Transverse colon (tissue), 4 donors: Measurements from ENCODE around the gene ZNRF3. TPM values are rescaled to one million over a fixed set of nuclear protein-coding genes. Genes with fewer than 3 reads are reported as not detected.
A peak's percentile ranks its signal among the peaks of the same experiment; 100 is the strongest.
"Not testable (repeated sequence)": the region's sequence is repeated elsewhere in the genome, so short reads cannot be mapped to it uniquely, and the experiment has no call there.

Source experiments
- DNase-seq: peaks from one replicate; pipeline ENCODE4 v3.0.0-alpha.2; 2019
- H3K27ac ChIP-seq, 4 donors: fragments of 200-600 bp; sonication (generic); 2 replicates each; pipeline ENCODE4 v1.5.1; 2016 to 2018; ENCODE audit warnings: inconsistent platforms in 4 of 4
- H3K27me3 ChIP-seq: fragments of 200-600 bp; sonication (generic); 2 replicates; pipeline ENCODE4 v1.5.1; 2017; ENCODE audit warnings: inconsistent platforms
- H3K36me3 ChIP-seq, 4 donors: fragments of 200-600 bp; sonication (generic); 2 replicates each; pipeline ENCODE4 v1.5.1; 2017 to 2019; ENCODE audit warnings: inconsistent platforms in 4 of 4
- H3K4me1 ChIP-seq, 4 donors: fragments of 200-600 bp; sonication (generic); 2 replicates each; pipeline ENCODE4 v1.5.1; 2017 to 2020; ENCODE audit warnings: inconsistent platforms in 4 of 4
- H3K4me3 ChIP-seq, 4 donors: fragments of 200-600 bp; sonication (generic); 1 replicate in 1 of 4; 2 replicates in 3 of 4; pipeline versions ENCODE4 v1.5.1 to v1.6.1; 2017 to 2019; ENCODE audit warnings: inconsistent platforms in 4 of 4
- H3K9me3 ChIP-seq, 2 donors: fragments of 200-600 bp; sonication (generic); 2 replicates each; pipeline ENCODE4 v1.5.1; 2017 to 2019; ENCODE audit warnings: inconsistent platforms in 2 of 2
- EP300 ChIP-seq: sonication (generic); formaldehyde crosslinking; IDR thresholded peaks from one replicate; pipeline ENCODE4 v1.6.1; 2017; ENCODE audit warnings: antibody characterized with exemption, low read depth
- POLR2A ChIP-seq: fragments of 450-650 bp; IDR thresholded peaks from one replicate; pipeline ENCODE4 v1.6.1; 2016; ENCODE audit warnings: antibody characterized with exemption, mild to moderate bottlenecking, moderate library complexity
- POLR2AphosphoS5 ChIP-seq, 3 donors: sonication (generic); formaldehyde crosslinking; IDR thresholded peaks; one replicate each; pipeline ENCODE4 v1.6.1; 2016; ENCODE audit warnings: antibody characterized with exemption in 3 of 3
- WGBS, 2 donors: methylation state at CpG; one replicate each; pipeline ENCODE4 v1.1.5; 2018; ENCODE audit warnings: low coverage in 1 of 2; 5-methylcytosine and 5-hydroxymethylcytosine counted together
- in situ Hi-C, 4 donors: fragments of 200-750 bp; cut with MboI; loops; one replicate each; pipeline versions ENCODE4 v1.15.0 to v1.15.1; 2017; ENCODE audit warnings: low sequenced_read_pairs in 3 of 4, low pct_ligation_motif_present in 1 of 4, low pct_unique_long_range_greater_than_20kb in 1 of 4
- intact Hi-C: fragments of 100-400 bp; cut with DNase I; formaldehyde crosslinking; loops from one replicate; pipeline ENCODE4 v1.15.1; 2023; ENCODE audit warnings: low total_unique reads
- total RNA-seq, 4 donors: library from RNA; depleted of rRNA; stranded (reverse); fragments of >200 nt; gene quantifications; one replicate each; pipeline ENCODE4 v1.1.0, GENCODE V29; 2016
- TF ChIP-seq, protein P1 (sequence below), 5 experiments: fragments of 200-600 bp in 3 of 5; fragments of 450-650 bp in 2 of 5; sonication (generic) in 3 of 5; IDR thresholded peaks; 1 replicate in 2 of 5; 2 replicates in 3 of 5; pipeline ENCODE4 v1.5.1; 2016 to 2017; ENCODE audit warnings: antibody characterized with exemption in 5 of 5, inconsistent platforms in 3 of 5, mild to moderate bottlenecking in 2 of 5, moderate library complexity in 1 of 5

ZNRF3 gene
- total RNA-seq, 4 donors from 2014 or later = 4.5 to 10.7 (median 8.3) TPM

DNA sequence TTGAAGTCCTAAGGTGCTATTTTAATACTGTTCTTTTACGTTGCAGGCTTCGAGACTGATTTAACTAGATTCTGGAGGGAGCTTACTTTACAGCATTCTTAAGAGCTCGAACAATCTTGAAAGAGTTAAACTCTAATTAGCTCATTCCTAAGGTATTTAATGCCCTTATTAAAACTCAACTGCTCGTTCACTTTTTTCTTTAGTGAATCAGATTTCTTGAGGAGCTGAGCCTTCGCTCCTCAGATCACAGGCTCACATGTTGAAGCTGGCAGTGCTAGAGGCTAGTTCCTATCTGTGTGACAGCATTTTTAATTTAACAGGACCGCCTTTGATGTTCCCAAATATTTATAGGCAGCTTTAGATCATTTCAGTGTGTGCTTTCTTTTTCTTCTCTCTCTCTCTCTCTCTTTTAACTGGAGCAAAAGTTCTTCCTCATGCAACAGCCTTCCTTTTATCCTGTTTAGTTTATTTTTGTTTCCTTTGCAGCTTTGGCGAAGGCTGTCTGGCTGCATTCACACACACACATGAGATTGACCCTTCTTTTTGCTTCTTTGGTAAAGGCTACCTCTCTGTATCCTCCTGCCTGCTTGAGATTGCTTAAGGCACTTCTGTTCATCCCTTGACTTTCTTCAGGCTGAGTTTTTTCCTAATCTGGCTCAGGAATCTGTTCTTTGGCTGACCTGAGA is 21.0 kb downstream of the ZNRF3 start:
- TF ChIP-seq POLR2A = no peak
- TF ChIP-seq, protein P1, sequence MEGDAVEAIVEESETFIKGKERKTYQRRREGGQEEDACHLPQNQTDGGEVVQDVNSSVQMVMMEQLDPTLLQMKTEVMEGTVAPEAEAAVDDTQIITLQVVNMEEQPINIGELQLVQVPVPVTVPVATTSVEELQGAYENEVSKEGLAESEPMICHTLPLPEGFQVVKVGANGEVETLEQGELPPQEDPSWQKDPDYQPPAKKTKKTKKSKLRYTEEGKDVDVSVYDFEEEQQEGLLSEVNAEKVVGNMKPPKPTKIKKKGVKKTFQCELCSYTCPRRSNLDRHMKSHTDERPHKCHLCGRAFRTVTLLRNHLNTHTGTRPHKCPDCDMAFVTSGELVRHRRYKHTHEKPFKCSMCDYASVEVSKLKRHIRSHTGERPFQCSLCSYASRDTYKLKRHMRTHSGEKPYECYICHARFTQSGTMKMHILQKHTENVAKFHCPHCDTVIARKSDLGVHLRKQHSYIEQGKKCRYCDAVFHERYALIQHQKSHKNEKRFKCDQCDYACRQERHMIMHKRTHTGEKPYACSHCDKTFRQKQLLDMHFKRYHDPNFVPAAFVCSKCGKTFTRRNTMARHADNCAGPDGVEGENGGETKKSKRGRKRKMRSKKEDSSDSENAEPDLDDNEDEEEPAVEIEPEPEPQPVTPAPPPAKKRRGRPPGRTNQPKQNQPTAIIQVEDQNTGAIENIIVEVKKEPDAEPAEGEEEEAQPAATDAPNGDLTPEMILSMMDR (IDR thresholded peaks at IDR 0.05) = no peak
- no peak for TF ChIP-seq EP300
- TF ChIP-seq POLR2AphosphoS5 (IDR thresholded peaks at IDR 0.05) = no peak
- no peak overlapping the region for H3K4me3 ChIP-seq
- no peaks in the 10 kb centered on the region for H3K36me3 ChIP-seq
- no peaks in the 10 kb centered on the region for H3K9me3 ChIP-seq
- no peak for DNase-seq
- H3K4me1 ChIP-seq = peaks cover 15 to 56% (median 36%) of the 10 kb centered on the region in 4 donors
- in situ Hi-C loops = no loop called here
- 34 to 36% methylated on average over 7 of the region's 7 CpGs for WGBS, 2 donors
- intact Hi-C loops = no loop called here
- no peaks in the 10 kb centered on the region for H3K27me3 ChIP-seq
- H3K27ac ChIP-seq = peak overlapping the region; percentile 47 to 70 (median 56)

DNA sequence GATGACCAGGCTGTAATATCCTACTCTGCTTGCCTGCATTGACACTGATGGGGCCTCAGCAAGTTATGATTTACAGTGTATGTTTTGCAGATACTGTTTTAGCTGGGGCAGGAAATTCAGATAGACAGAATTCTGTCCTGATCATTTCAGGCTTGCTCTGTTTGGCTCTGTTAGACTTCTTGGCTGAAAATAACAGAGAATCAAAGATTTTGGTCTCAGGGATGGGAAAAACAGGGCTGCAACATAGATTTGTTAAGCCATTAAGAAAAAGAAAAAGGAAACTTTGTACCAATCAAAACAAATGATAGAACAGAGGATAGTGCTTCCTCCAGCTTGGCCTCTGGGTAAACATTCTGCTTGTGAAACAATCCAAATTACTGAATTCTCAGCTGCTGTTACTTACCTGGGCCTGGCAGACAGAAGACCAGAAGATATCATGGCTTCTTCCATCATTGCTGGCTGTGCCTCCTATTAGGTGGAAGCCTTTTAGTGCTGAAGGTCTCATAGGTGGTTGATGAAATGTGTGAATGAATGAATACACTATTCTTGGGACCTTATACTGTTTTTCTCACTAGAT is 22.0 kb downstream of the ZNRF3 start:
- intact Hi-C loops = no loop called here
- Histone ChIP-seq H3K4me1 (peaks cover 15 to 54% (median 36%) of the 10 kb centered on the region in 4 donors), H3K4me3 (no peak overlapping the region), H3K27me3 (no peaks in the 10 kb centered on the region), H3K9me3 (no peaks in the 10 kb centered on the region), H3K36me3 (no peaks in the 10 kb centered on the region), H3K27ac (peak overlapping the region; percentile 47 to 70 (median 56))
- TF ChIP-seq POLR2AphosphoS5 (IDR thresholded peaks at IDR 0.05) (no peak), EP300 (no peak), POLR2A (no peak)
- TF ChIP-seq, protein P1 (IDR thresholded peaks at IDR 0.05) = no peak
- DNase-seq = no peak
- in situ Hi-C loops = no loop called here

GRCh38 chr22:28906312-28906711 is 22.9 kb downstream of the ZNRF3 start:
- DNase-seq = no peak
- Histone ChIP-seq H3K27me3 (no peaks in the 10 kb centered on the region), H3K27ac (peak overlapping the region in 2 of 4 donors; percentile 5 to 6), H3K9me3 (no peaks in the 10 kb centered on the region), H3K4me1 (peaks cover 15 to 63% (median 38%) of the 10 kb centered on the region in 4 donors), H3K36me3 (no peaks in the 10 kb centered on the region), H3K4me3 (no peak overlapping the region)
- TF ChIP-seq, protein P1 (IDR thresholded peaks at IDR 0.05) = no peak
- TF ChIP-seq POLR2AphosphoS5 (IDR thresholded peaks at IDR 0.05) (no peak), POLR2A (no peak), EP300 (no peak)
- in situ Hi-C loops (no loop called here), intact Hi-C loops (no loop called here)
- WGBS, 2 donors = 89% methylated on average over 2 of the region's 2 CpGs; no CpG with 5 or more reads in 1 of the 2 donors

DNA sequence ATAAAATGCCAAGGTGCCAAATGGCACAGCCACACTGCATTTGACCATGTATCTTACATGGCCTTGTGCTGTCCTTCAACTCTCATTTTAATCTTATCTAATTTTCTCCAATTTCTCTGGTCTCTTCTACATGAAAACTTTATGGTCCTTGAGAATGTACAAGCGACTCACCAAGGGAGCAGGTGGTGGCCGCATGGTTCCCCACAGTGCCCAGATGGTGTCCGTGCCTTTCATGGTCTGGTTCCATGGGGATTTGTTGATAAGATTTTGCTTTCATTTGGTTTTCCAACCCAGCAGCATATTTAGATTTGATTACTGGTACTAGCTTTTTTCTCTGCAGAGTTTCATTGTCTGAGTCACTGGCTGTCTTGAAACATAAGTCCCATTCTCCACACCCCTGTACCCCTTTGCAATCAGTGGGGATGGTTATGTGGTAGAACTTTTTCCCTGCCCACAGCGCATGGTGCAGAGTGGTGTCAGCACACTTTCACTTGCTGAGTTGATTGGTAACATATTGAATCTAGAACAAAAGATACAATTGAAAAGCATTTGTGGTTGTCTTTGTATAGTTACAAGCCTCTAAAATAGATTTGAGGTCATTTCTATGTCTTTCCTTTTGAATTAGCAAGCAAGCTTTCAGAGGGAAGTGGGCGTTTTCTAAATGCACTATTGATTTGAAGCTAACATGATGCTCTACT is 24.1 kb downstream of the ZNRF3 start:
- H3K4me1 ChIP-seq = peaks cover 19 to 71% (median 49%) of the 10 kb centered on the region in 4 donors
- in situ Hi-C loops (no loop called here), intact Hi-C loops (no loop called here)
- no peaks in the 10 kb centered on the region for H3K9me3 ChIP-seq
- TF ChIP-seq POLR2A = no peak
- TF ChIP-seq POLR2AphosphoS5 (IDR thresholded peaks at IDR 0.05) = no peak
- TF ChIP-seq, protein P1 (IDR thresholded peaks at IDR 0.05) = no peak
- no peak for TF ChIP-seq EP300
- no peak for DNase-seq
- H3K27me3 ChIP-seq = no peaks in the 10 kb centered on the region
- no peak overlapping the region for H3K4me3 ChIP-seq
- WGBS, 2 donors = 70 to 81% methylated on average over 4 to 5 of the region's 5 CpGs
- no peaks in the 10 kb centered on the region for H3K36me3 ChIP-seq
- no peak overlapping the region for H3K27ac ChIP-seq

GRCh38 chr22:28908810-28909209 is 25.4 kb downstream of the ZNRF3 start:
- H3K9me3 ChIP-seq, H3K4me3 ChIP-seq, H3K27ac ChIP-seq, intact Hi-C loops, DNase-seq, H3K27me3 ChIP-seq, H3K36me3 ChIP-seq, in situ Hi-C loops: not testable (repeated sequence)
- WGBS, 2 donors = 56 to 84% methylated on average over 5 to 10 of the region's 10 CpGs
- peaks cover 14 to 65% (median 41%) of the 10 kb centered on the region in 4 donors for H3K4me1 ChIP-seq
